H1 (cell line): Measurements from ENCODE around the gene SARNP. TPM values are rescaled to one million over a fixed set of nuclear protein-coding genes. Genes with fewer than 3 reads are reported as not detected.

Source experiments
- CTCF ChIA-PET: fragments of 300-600 bp; sonication (Branson Sonifier 250); formaldehyde crosslinking; loops from one replicate; lab custom pipeline; 2021; ENCODE audit not compliant: partially characterized antibody; lab: Charles Lee
- POLR2A ChIA-PET: fragments of 300-600 bp; sonication (Branson Sonifier 250); formaldehyde crosslinking; loops from one replicate; lab custom pipeline; 2021; ENCODE audit warnings: inconsistent platforms; ENCODE audit not compliant: partially characterized antibody; lab: Charles Lee
- DNase-seq, 2 experiments: peaks; one replicate each; pipeline versions ENCODE4 v3.0.0 to v3.0.0-alpha.2; 2010 to 2022; ENCODE audit warnings: low spot score in 2 of 2, low read depth in 1 of 2, mixed read lengths in 1 of 2
- FAIRE-seq: peaks from 2 replicates; lab custom pipeline; 2011; peaks lifted over from hg19 to GRCh38; lab: Jason Lieb, UNC
- H2AFZ ChIP-seq: 2 replicates; pipeline ENCODE4 v1.8.1; 2012; ENCODE audit warnings: low read length, inconsistent platforms
- H2AK5ac ChIP-seq: 2 replicates; pipeline ENCODE4 v1.6.1; 2013; ENCODE audit warnings: low read depth, low read length
- H2BK120ac ChIP-seq: replicated peaks from 2 replicates; pipeline ENCODE3; 2013; ENCODE audit warnings: low read depth, low read length, inconsistent platforms
- H2BK12ac ChIP-seq: 2 replicates; pipeline ENCODE4 v1.6.1; 2013; ENCODE audit warnings: low read depth, low read length
- H2BK15ac ChIP-seq: 2 replicates; pipeline ENCODE4 v1.6.1; 2013; ENCODE audit warnings: low read length
- H2BK20ac ChIP-seq: 2 replicates; pipeline ENCODE4 v1.6.1; 2013; ENCODE audit warnings: low read length
- H2BK5ac ChIP-seq: 2 replicates; pipeline ENCODE4 v1.6.1; 2013; ENCODE audit warnings: low read depth, low read length
- H3K14ac ChIP-seq: 2 replicates; pipeline ENCODE4 v1.6.1; 2013; ENCODE audit warnings: inconsistent platforms; ENCODE audit not compliant: insufficient read length
- H3K18ac ChIP-seq: 2 replicates; pipeline ENCODE4 v1.6.1; 2013; ENCODE audit warnings: low read length; ENCODE audit errors: extremely low read depth
- H3K23ac ChIP-seq: 2 replicates; pipeline ENCODE4 v1.6.1; 2013; ENCODE audit warnings: inconsistent platforms; ENCODE audit not compliant: insufficient read length
- H3K23me2 ChIP-seq: 2 replicates; pipeline ENCODE4 v1.6.1; 2013; ENCODE audit warnings: low read depth, low read length
- H3K27ac ChIP-seq: 2 replicates; pipeline ENCODE4 v1.6.1; 2011; ENCODE audit warnings: low read depth, low read length, inconsistent platforms
- H3K27me3 ChIP-seq, 4 experiments: replicated peaks in 1 of 4; 1 replicate in 1 of 4; 2 replicates in 3 of 4; pipeline versions ENCODE4 v1.6.1 to v1.8.1; 2011 to 2013; ENCODE audit warnings: low read length in 3 of 4, mild to moderate bottlenecking in 3 of 4, inconsistent platforms in 2 of 4, mixed read lengths in 2 of 4, moderate library complexity in 1 of 4; ENCODE audit not compliant: control insufficient read depth in 3 of 4, insufficient read depth in 3 of 4; ENCODE audit errors: extremely low read depth in 1 of 4
- H3K36me3 ChIP-seq, 4 experiments: 2 replicates each; pipeline versions ENCODE4 v1.6.1 to v1.8.1; 2011 to 2013; ENCODE audit warnings: mild to moderate bottlenecking in 4 of 4, low read length in 3 of 4, moderate library complexity in 2 of 4, control low read depth in 1 of 4, inconsistent platforms in 1 of 4; ENCODE audit not compliant: insufficient read depth in 4 of 4, control insufficient read depth in 2 of 4
- H3K4ac ChIP-seq: replicated peaks from 2 replicates; pipeline ENCODE3; 2013; ENCODE audit warnings: low read length, low read depth, mixed read lengths, inconsistent platforms; ENCODE audit not compliant: insufficient read length
- H3K4me1 ChIP-seq, 4 experiments: replicated peaks in 1 of 4; 1 replicate in 1 of 4; 2 replicates in 3 of 4; pipeline versions ENCODE4 v1.6.1 to v1.8.1; 2011 to 2013; ENCODE audit warnings: low read length in 3 of 4, inconsistent platforms in 2 of 4, mixed read lengths in 1 of 4; ENCODE audit not compliant: insufficient read depth in 4 of 4, control insufficient read depth in 3 of 4
- H3K4me2 ChIP-seq, 2 experiments: 2 replicates each; pipeline versions ENCODE4 v1.6.1 to v1.8.1; 2011 to 2013; ENCODE audit warnings: low read depth in 2 of 2, low read length in 2 of 2, control low read depth in 1 of 2, inconsistent platforms in 1 of 2, mild to moderate bottlenecking in 1 of 2; ENCODE audit not compliant: insufficient read depth in 1 of 2
- H3K4me3 ChIP-seq, 4 experiments: fragments of 200-600, 300-600 bp in 1 of 4; sonication (generic), shearing (Covaris generic), sonication (Bioruptor Twin) in 1 of 4; 2 replicates each; pipeline versions ENCODE4 v1.5.1 to v1.8.1; 2011 to 2016; ENCODE audit warnings: low read length in 4 of 4, low read depth in 3 of 4, control low read depth in 2 of 4, inconsistent platforms in 2 of 4, mild to moderate bottlenecking in 2 of 4, mixed read lengths in 1 of 4, moderate library complexity in 1 of 4; ENCODE audit not compliant: insufficient read depth in 2 of 4; ENCODE audit errors: extremely low read depth in 1 of 4
- H3K56ac ChIP-seq: replicated peaks from 2 replicates; pipeline ENCODE3; 2013; ENCODE audit warnings: low read depth, mild to moderate bottlenecking, mixed read lengths, low read length, inconsistent platforms; ENCODE audit not compliant: insufficient read length
- H3K79me1 ChIP-seq: 2 replicates; pipeline ENCODE4 v1.6.1; 2013; ENCODE audit warnings: low read depth, low read length, control low read depth
- H3K79me2 ChIP-seq, 2 experiments: 2 replicates each; pipeline versions ENCODE4 v1.6.1 to v1.8.1; 2012 to 2013; ENCODE audit warnings: low read length in 2 of 2, mild to moderate bottlenecking in 2 of 2, inconsistent platforms in 1 of 2; ENCODE audit not compliant: insufficient read depth in 2 of 2, control insufficient read depth in 1 of 2
- H3K9ac ChIP-seq, 4 experiments: replicated peaks in 1 of 4; 1 replicate in 1 of 4; 2 replicates in 3 of 4; pipeline versions ENCODE4 v1.6.1 to v1.8.1; 2011 to 2013; ENCODE audit warnings: low read depth in 3 of 4, low read length in 3 of 4, control low read depth in 2 of 4, mild to moderate bottlenecking in 2 of 4, moderate library complexity in 2 of 4, inconsistent platforms in 1 of 4; ENCODE audit errors: extremely low read depth in 1 of 4
- H3K9me3 ChIP-seq, 2 experiments: 2 replicates each; pipeline versions ENCODE4 v1.6.1 to v1.8.1; 2012 to 2013; ENCODE audit warnings: mild to moderate bottlenecking in 2 of 2, moderate library complexity in 2 of 2, control low read depth in 1 of 2, inconsistent platforms in 1 of 2, low read depth in 1 of 2, low read length in 1 of 2, mixed read lengths in 1 of 2; ENCODE audit not compliant: insufficient read depth in 2 of 2
- H4K20me1 ChIP-seq, 2 experiments: replicated peaks in 1 of 2; 2 replicates each; pipeline versions ENCODE3 to v1.8.1; 2011 to 2013; ENCODE audit warnings: inconsistent platforms in 2 of 2, low read length in 2 of 2, mild to moderate bottlenecking in 1 of 2; ENCODE audit not compliant: insufficient read depth in 2 of 2, control insufficient read depth in 1 of 2
- H4K5ac ChIP-seq: 2 replicates; pipeline ENCODE4 v1.6.1; 2013; ENCODE audit warnings: low read length, low read depth, mixed read lengths, inconsistent platforms; ENCODE audit not compliant: insufficient read length
- H4K8ac ChIP-seq: 2 replicates; pipeline ENCODE4 v1.8.0; 2013; ENCODE audit warnings: mild to moderate bottlenecking, moderate library complexity, low read length, inconsistent platforms; ENCODE audit not compliant: insufficient read depth; ENCODE audit errors: extremely low read depth
- H4K91ac ChIP-seq: replicated peaks from 2 replicates; pipeline ENCODE3; 2013; ENCODE audit warnings: low read length, mixed read lengths, inconsistent platforms; ENCODE audit not compliant: insufficient read length
- GTF2F1 ChIP-seq: IDR thresholded peaks from 2 replicates; pipeline ENCODE4 v1.6.1; 2012; ENCODE audit warnings: low read depth, low read length, improper control_type of control experiment, borderline replicate concordance
- JUND ChIP-seq: IDR thresholded peaks from 2 replicates; pipeline ENCODE4 v1.6.1; 2011; ENCODE audit warnings: mild to moderate bottlenecking, improper control_type of control experiment, low read length
- MAX ChIP-seq: IDR thresholded peaks from 2 replicates; pipeline ENCODE4 v1.6.1; 2012; ENCODE audit warnings: inconsistent platforms
- PHF8 ChIP-seq: fragments of 200-600 bp; sonication (generic); conservative IDR thresholded peaks from 2 replicates; pipeline ENCODE4 v1.7.1; 2012; ENCODE audit warnings: low read depth, mild to moderate bottlenecking, inconsistent platforms, low read length, moderate library complexity
- SIRT6 ChIP-seq: IDR thresholded peaks from one replicate; pipeline ENCODE4 v1.7.1; 2012; ENCODE audit warnings: low read length, inconsistent platforms
- WGBS, 2 experiments: shearing (Covaris generic) in 1 of 2; methylation state at CpG; one replicate each; pipeline versions ENCODE4 v1.1.6 to v1.1.7; 2013 to 2015; ENCODE audit warnings: low lambda C conversion rate in 2 of 2, mixed read lengths in 2 of 2, inconsistent platforms in 1 of 2, low coverage in 1 of 2, missing lambda C conversion rate in 1 of 2; ENCODE audit not compliant: insufficient replicate concordance in 2 of 2, insufficient coverage in 1 of 2, insufficient read length in 1 of 2; ENCODE audit errors: extremely low coverage in 1 of 2, missing lambda C conversion rate in 1 of 2; 5-methylcytosine and 5-hydroxymethylcytosine counted together
- polyA plus RNA-seq, 7 experiments: library from polyadenylated mRNA; depleted of rRNA in 3 of 7; stranded (reverse) in 5 of 7; unstranded in 2 of 7; fragments of >200 nt in 5 of 7; fragments of 200-250 nt in 2 of 7; gene quantifications; 1 replicate in 5 of 7; 2 replicates in 1 of 7; 4 replicates in 1 of 7; pipeline versions ENCODE4 v1.2.1 to v1.2.3, GENCODE V29; 2011 to 2013; ENCODE audit warnings: missing spikeins in 2 of 7, mixed read lengths in 2 of 7
- total RNA-seq: library from RNA; stranded (reverse); fragmentation: NEBNext Ultra II Directional; extraction: Animal tissue kit (Norgen Biotek cat#: 25700); gene quantifications from 2 replicates; pipeline ENCODE4 v1.2.1, GENCODE V29; 2021
- TF ChIP-seq, protein P1 (sequence below), 3 experiments: IDR thresholded peaks; 1 replicate in 2 of 3; 2 replicates in 1 of 3; pipeline versions ENCODE4 v1.5.1 to v1.6.1; 2011; ENCODE audit warnings: low read length in 3 of 3, mild to moderate bottlenecking in 3 of 3, inconsistent platforms in 2 of 3, low read depth in 1 of 3, moderate library complexity in 1 of 3; ENCODE audit not compliant: insufficient read depth in 1 of 3; ENCODE audit errors: control extremely low read depth in 1 of 3

SARNP gene
- total and polyA plus RNA-seq, 2 of the 8 experiments (the other 6 are each of a cell fraction or from before 2014, with no cell fraction given) = 114 to 226 TPM

DNA sequence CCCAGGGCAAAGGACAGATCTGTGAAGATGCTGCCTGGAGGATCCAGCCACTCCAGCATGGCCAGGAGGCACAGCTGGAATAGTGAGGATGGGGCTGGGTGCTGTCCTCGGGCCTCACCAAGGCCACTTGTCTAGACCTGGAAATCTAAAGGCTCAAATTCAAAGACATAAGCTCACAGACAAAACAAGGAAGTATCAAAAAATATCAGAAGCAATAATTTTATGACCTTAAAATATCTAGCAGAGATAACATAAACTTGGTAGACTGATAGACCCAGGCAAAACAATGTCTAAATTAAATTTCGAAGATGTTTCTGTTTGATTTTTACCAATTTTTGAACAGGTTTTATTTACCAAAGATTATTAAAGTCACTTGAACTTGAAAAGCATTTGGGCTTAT lies 47.8 kb upstream of the SARNP start:
- POLR2A ChIA-PET = no interaction called here
- Histone ChIP-seq H3K27ac (no peak overlapping the region), H3K14ac (no peak overlapping the region), H2BK15ac (no peak overlapping the region), H3K79me2 (no peaks in the 10 kb centered on the region), H3K4ac (no peak overlapping the region), H4K91ac (no peak overlapping the region), H3K4me2 (no peak overlapping the region), H3K23me2 (no peaks in the 10 kb centered on the region), H2BK12ac (no peak overlapping the region), H2AK5ac (no peak overlapping the region), H2BK120ac (no peak overlapping the region), H3K27me3 (no peaks in the 10 kb centered on the region), H4K5ac (no peak overlapping the region), H3K4me3 (no peak overlapping the region), H4K8ac (no peak overlapping the region), H2AFZ (no peak overlapping the region), H3K23ac (no peak overlapping the region), H4K20me1 (no peaks in the 10 kb centered on the region), H3K56ac (no peak overlapping the region), H3K18ac (no peak overlapping the region), H3K4me1 (no peaks in the 10 kb centered on the region), H2BK5ac (no peak overlapping the region), H3K9ac (no peak overlapping the region), H3K79me1 (no peaks in the 10 kb centered on the region), H3K36me3 (no peaks in the 10 kb centered on the region), H3K9me3 (0 out of 4 replicates have a peak, but pooled peaks cover 3 to 4% of the 10 kb centered on the region in 2 experiments), H2BK20ac (no peak overlapping the region)
- DNase-seq (no peak), FAIRE-seq (no peak)
- CTCF ChIA-PET = interaction anchor here (0.7 kb wide), 1 partner anchor 780 kb away, joined by 3 read pairs; the partner anchor contains the start of gene ATP5F1B
- no peak for TF ChIP-seq MAX
- TF ChIP-seq PHF8 = no peak
- TF ChIP-seq GTF2F1 = no peak
- TF ChIP-seq JUND = no peak
- TF ChIP-seq, protein P1, sequence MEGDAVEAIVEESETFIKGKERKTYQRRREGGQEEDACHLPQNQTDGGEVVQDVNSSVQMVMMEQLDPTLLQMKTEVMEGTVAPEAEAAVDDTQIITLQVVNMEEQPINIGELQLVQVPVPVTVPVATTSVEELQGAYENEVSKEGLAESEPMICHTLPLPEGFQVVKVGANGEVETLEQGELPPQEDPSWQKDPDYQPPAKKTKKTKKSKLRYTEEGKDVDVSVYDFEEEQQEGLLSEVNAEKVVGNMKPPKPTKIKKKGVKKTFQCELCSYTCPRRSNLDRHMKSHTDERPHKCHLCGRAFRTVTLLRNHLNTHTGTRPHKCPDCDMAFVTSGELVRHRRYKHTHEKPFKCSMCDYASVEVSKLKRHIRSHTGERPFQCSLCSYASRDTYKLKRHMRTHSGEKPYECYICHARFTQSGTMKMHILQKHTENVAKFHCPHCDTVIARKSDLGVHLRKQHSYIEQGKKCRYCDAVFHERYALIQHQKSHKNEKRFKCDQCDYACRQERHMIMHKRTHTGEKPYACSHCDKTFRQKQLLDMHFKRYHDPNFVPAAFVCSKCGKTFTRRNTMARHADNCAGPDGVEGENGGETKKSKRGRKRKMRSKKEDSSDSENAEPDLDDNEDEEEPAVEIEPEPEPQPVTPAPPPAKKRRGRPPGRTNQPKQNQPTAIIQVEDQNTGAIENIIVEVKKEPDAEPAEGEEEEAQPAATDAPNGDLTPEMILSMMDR (IDR thresholded peaks at IDR 0.05; ENCODE audit: control extremely low read depth in 1 of 3, insufficient read depth in 1 of 3, low read depth in 1 of 3, low read length in 3 of 3) = no peak
- TF ChIP-seq SIRT6 = no peak
- 91% methylated on average over 2 of the region's 2 CpGs; no CpG with 5 or more reads in 1 of the 2 experiments for WGBS, 2 experiments
